Stimulated activated CD8-positive, alpha-beta memory T cell treated with anti-CD3 and anti-CD28 coated beads, Interleukin-12 subunit alpha, Interleukin-12 subunit beta, amount 100 ng/mL, for 24 hours (primary cell): ENCODE data around the gene AGPAT1.
"Not testable (repeated sequence)": the region's sequence is repeated elsewhere in the genome, so short reads cannot be mapped to it uniquely, and the experiment has no call there.

Experiments
- DNase-seq: peaks from one replicate; pipeline ENCODE4 v3.0.0-alpha.2; 2020; ENCODE audit errors: extremely low read depth

Gene AGPAT1

DNA sequence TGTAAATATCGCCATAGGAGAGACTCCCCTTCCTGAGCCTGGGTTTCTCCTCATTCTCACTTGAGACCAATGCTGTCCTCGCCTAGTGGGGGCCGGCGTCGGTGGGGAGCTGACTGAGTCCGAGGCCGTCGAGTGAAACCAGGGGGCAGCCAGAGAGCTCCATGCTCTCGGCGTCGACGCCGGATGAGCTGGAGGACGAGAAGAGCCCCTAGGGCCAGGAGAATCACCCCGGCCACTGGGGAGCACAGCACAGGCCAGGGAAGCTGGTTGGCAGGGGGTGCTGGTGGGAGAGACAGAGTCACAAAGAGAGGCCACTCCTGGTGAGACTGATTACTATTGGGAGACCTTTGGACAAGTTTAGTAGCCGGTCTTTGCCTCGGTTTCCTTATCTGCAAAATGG is 23.0 kb upstream of the AGPAT1 start:
- no peak for DNase-seq

DNA sequence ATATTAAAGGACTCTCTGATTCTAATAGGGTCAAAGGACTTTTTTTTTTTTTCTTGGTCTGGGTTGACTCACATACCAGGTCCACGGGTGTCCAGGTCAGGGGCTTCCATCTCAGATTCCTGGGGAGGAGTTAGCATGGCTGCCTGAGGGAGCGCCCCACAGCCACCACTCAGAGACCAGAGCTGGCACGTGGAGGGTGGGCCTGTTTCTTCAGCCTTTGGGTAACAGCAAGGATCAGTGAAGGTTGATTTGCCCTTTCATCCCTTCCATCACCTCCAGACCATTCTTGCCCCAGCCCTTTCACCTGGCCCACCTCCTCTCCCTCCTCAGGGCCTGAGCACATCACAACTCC is 22.4 kb upstream of the AGPAT1 start:
- no peak for DNase-seq

DNA sequence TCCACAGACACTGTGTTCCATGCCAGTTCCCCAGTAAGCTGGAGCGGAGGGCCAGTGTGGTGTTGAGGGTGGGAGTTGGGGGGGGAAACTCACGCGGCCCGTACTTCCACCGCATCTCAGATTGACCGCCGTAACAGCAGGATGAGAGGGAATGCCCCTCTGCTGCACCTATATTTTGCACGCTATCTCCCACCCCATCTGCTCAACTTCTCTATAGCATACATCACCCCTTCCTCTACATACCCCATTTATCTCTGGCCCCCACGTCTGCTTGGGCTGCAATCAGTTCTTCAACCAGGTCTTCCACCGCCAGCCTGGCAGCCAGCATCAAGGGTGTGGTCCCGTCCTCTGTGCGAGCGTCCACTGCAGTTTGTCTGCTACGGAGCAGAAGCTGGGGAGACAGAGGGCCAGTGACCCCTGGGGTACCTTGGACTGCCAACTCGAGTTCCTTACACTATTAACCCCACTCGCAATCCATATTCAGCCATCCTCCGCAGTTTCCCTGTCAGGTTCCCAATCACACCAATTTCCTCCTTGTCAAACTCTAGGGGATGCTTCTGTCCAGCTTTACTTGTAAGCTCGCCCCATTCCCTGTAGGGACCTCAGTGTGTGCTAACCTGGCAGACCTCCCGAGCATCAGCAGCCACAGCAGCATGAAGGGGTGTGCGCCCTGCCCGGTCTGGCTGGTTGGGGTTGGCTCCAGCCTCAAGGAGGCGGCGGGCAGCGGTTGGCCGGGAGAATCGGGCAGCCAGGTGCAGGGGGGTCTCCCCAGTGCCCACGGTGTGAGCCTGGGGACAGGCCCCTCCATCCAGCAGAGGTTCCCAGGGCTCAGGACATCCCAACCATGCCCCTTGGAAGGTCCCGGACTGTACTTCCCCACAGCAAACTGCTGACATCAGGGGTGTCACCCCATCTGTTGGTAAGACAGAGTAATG is 21.1 kb upstream of the AGPAT1 start:
- no peak for DNase-seq

DNA sequence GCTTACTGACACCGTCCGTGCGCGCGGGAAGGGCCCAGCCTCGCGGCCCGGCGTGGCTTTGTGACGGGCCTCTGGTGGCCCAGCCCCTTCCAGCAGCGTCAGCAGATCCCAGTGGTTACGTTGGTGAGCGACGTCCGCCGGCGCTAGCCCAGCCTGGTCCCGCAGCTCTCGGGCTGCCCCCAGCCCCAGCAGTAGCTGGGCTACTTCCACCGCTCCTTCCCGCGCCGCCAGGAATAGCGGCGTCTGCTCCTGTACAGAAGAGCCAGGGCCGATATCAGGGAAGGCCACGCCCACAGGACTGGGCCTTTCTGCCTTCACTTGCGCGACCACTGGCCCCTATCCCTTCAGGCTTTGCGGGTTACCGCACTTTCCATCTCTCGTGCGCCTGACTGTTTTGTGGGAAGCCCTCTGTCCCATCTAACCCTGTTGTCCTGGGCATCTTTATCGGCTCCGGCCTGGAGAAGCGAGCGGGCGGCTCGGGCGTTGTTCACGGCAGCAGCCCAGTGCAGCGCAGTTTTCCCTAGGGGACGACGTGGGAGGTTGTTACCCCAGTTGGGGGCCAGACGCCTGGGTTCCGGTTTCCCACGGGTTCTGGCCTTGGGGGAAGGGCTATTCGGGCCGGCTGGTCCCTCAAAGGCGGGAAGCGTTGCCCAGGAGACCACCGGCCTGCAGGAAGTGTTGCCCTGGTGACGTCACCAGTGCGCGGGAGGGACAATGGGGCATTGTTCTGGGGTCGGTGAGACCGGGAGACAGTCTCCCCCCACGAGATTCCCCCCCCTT is 20.2 kb upstream of the AGPAT1 start:
- DNase-seq: no peak

GRCh38 chr6:32195652-32195901 is 19.7 kb upstream of the AGPAT1 start:
- DNase-seq: peak; percentile 100

GRCh38 chr6:32194825-32195651 is 19.2 kb upstream of the AGPAT1 start:
- no peak for DNase-seq

- no peak for DNase-seq
These were observed 18.5 kb upstream of the AGPAT1 start for GRCh38 chr6:32194388-32194787.

DNA sequence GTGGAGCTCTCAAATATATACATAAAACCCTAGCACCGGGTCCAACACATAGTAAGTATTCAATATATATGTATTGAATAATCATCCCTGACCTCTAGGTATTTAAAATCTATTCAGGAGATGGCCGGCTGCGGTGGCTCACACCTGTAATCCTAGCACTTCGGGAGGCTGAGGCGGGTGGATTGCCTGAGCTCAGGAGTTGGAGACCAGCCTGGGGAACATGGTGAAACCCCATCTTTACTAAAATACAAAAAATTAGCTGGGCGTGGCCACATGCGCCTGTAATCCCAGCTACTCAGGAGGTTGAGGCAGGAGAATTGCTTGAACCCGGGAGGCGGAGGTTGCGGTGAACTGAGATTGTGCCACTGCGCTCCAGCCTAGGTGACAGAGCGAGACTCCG is 17.2 kb upstream of the AGPAT1 start:
- not testable (repeated sequence) for DNase-seq

DNA sequence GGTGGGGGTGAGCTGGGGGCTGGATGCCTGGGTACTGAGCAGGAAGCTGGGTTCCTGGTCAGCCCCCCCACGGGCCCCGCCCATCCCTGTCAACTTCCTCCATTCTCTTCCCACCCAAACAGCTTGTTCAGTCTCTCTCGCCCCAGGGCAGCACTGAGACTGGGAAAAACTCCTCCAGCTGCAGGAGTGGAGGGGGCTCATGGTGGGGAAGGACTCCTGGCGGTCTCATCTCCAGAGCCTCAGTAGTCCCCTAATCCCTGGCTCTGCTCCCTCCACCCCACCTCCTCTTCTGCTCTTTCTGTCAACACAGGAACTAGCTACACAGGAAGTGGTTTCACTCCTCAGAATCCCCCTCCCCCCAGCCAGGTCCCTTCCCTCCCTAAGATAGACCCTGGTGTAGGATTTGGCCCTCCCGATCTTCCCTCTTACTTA is 16.7 kb upstream of the AGPAT1 start, which contains the start of gene GPSM3:
GPSM3 (minus strand) TSS at position 36 of the 432 bp plus-strand sequence. CDS start 130 bp downstream, outside the sequence.
- no peak for DNase-seq

DNA sequence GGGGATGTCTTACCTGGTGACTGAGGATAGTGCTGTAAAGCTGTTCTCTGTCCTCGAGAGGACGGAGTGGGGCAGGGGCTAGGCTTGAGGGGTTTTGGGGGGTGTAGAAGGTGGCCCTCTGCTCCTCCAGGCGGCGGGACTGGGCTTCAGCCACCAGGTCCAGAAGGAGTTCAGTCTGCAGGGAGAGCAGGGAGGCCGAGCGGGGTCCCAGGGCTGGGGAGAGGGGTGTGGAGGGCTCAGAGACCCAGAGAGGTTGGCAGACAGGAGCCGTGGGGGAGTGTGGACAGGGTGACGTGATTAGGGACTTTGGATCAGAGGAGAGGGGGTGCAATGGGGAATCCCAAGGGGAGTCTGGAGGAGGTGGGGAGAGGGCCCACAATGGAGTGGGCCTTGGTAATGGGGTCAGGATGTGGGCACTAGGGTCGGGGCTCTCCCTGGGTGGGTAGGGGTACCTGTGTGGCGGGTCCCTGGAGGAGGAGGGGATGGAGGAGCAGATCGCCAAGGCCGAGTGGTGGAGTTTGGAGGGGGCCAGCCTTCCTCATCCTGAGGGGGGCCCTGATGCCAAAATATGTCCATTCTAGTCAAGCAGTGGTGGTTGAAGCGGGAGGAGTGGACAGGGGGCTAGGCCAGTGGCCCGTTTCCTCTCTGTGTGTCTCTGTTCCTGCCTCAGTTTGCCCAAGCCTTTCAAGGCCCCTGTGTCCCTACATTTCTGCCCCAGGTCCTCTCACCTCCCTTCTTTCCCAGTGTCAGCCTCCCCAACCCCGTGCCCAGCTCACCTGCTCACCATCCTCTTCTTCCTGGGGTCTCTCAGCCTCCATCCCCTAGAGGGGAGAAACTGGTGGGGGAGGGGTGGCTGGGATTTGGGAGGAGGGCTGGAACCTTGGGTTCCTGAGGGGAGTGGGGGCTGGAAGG is 16.1 kb upstream of the AGPAT1 start:
- DNase-seq: no peak

- DNase-seq: no peak
These were observed 15.2 kb upstream of the AGPAT1 start for GRCh38 chr6:32190911-32191677.

DNA sequence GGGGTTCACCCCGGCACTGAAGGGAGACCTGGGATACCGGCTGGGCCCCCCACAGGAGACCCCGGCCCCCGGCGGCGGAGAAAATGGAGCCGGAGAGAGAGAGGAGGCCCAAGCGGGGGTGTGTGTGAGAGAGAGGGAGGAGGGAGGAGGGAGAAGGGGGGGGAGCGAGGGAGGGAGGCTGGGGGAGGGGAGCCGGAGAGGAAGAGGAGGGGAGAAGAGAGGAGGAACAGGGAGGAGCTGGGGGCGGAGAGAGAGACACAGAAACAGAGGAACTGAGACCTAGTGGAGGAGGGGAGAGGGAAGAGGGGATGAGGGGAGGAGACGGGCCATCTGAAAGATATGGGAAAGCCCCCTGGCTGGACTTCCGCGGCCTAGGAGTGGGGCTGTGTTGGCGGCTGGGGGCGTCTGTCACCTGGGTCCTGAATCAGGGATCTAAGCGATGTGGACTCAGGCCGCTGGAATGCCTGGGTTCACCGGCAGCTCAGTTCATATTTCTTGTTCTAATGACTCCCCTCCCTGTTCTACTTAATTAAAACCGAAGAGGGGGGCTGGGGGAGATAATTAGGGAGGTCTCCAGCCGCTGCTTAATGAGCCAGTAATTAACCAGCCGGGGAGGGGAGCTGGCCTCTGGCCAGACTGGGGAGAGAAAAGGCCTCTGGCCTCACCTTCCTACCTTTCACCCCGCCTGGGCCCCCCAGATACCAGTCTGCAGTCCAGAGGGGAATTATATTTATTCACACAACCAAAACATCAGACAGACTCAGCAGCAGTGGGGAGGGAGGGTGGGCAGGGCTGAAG is 14.4 kb upstream of the AGPAT1 start, which contains the start of gene PBX2:
PBX2 (minus strand) TSS at position 149 of the 798 bp plus-strand sequence. CDS start 287 bp downstream, outside the sequence.
- peak; percentile 65 for DNase-seq

DNA sequence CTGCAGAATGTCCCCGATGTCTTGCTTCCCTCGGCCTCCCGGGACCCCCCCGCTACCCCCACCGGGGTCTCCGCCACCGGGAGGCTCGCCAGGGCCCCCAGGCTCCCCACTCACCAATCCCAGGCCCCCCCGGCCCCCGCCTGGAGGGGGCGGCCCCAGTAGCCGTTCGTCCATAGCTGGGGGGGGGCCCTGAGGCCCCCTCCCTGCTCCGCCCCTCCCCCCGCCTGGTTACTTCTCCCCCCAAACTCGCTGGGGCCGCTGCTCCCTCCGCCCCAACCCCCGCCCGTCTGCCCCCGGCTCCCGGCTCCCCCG is 13.8 kb upstream of the AGPAT1 start:
- no peak for DNase-seq

- DNase-seq: no peak
These were observed 13.3 kb upstream of the AGPAT1 start for GRCh38 chr6:32189069-32189741.

GRCh38 chr6:32188381-32189068 is 12.6 kb upstream of the AGPAT1 start:
- DNase-seq: no peak

GRCh38 chr6:32187725-32188380 is 12.0 kb upstream of the AGPAT1 start:
- not testable (repeated sequence) for DNase-seq

- no peak for DNase-seq
These were observed 11.3 kb upstream of the AGPAT1 start for GRCh38 chr6:32187009-32187709.
